ENCODE measurements around the gene TRIM46. TPM values are rescaled to one million over a fixed set of nuclear protein-coding genes. Genes with fewer than 3 reads are reported as not detected.
A peak's percentile ranks its signal among the peaks of the same experiment; 100 is the strongest.
"Not testable (repeated sequence)": the region's sequence is repeated elsewhere in the genome, so short reads cannot be mapped to it uniquely, and the experiment has no call there.

The TRIM46 gene
- total RNA-seq, 2 donors from 2014 or later, result 3.6 to 9.3 TPM

DNA sequence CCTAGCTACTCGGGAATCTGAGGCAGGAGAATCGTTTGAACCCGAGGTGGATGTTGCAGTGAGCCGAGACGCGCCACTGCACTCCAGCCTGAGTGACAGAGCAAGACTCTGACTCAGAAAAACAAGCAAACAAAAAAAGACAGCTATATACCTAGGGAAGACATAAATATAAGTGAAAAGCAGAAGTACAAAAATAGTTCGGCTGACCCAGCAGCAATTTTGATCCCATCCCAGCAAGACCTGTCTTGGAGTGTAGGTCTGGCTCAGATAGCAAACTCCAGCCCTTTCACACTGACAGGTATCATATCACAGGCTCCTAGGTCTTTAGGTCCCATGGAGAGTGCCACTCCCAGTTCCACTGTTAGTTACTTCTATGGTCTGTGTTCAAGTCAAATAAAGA is 49.4 kb downstream of the TRIM46 start:
- DNase-seq (ENCODE audit: low spot score) (no peak), ATAC-seq (no peak)
- Mint-ChIP-seq H3K36me3 (no peaks in the 10 kb centered on the region), H3K27ac (no peak overlapping the region), H3K4me3 (no peak overlapping the region), H3K27me3 (no peaks in the 10 kb centered on the region), H3K9me3 (peaks cover 2% of the 10 kb centered on the region), H3K4me1 (ENCODE audit: low read depth in 2 of 2) (peaks cover 37 to 40% of the 10 kb centered on the region in 2 donors)

DNA sequence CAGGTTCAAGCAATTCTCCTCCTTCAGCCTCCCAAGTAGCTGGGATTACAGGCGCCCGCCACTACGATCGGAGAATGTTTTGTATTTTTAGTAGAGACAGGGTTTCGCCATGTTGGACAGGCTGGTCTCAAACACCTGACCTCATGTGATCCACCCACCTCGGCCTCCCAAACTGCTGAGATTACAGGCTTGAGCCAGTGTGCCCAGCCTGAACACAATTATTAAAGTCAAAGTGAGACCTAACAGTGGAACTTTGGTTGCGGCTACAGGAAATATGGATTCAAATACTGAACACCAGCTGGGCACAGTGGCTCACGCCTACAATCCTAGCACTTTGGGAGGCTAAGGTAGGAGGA is 51.7 kb downstream of the TRIM46 start:
- not testable (repeated sequence) for H3K9me3 Mint-ChIP-seq; H3K27me3 Mint-ChIP-seq; ATAC-seq; H3K36me3 Mint-ChIP-seq; DNase-seq (ENCODE audit: low spot score)
- peak overlapping the region; percentile 98 for H3K4me3 Mint-ChIP-seq
- peak overlapping the region in 1 of 2 donors; percentile 94 for H3K27ac Mint-ChIP-seq
- H3K4me1 Mint-ChIP-seq (ENCODE audit: low read depth in 2 of 2), result peaks cover 26 to 27% of the 10 kb centered on the region in 2 donors

DNA sequence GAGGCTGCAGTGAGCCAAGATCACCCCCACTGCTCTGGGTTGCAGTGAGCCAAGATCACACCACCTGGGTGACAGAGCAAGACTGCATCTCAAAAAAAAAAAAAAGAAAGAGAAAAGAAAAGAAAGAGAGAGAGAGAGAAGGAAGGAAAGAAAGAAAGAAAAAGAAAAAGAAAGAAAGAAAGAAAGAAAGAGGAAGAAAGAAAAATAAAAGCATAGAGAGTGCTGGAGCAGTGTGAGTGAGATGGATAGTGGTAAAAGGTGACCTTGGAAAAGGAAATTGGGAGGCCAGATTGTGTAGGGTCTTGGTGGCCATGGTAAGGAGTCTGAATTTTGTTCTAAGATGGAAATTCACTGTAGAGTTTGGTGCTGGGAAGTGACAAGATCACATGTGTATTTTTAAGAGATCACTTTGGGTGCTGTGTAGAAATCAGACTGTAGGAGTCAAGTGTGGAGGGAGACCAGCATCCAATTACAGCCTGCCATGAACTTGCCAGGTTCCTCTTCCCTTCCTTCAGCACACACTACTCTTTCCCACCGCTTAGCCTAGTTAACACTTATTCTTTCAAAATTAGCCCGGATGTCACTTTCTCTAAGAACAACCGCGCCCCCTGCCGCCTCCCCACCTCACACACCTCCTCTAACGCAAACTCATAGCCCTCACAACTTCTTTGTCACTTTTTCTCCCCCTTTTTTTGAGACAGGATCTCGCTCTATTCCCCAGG is 52.7 kb downstream of the TRIM46 start:
- no peaks in the 10 kb centered on the region for H3K27me3 Mint-ChIP-seq
- no peaks in the 10 kb centered on the region for H3K36me3 Mint-ChIP-seq
- no peaks in the 10 kb centered on the region for H3K9me3 Mint-ChIP-seq
- ATAC-seq, result peak; percentile 56 to 61
- peaks cover 23 to 27% of the 10 kb centered on the region in 2 donors for H3K4me1 Mint-ChIP-seq (ENCODE audit: low read depth in 2 of 2)
- peak overlapping the region; percentile 98 for H3K4me3 Mint-ChIP-seq
- H3K27ac Mint-ChIP-seq, result peak overlapping the region; percentile 91 to 94
- DNase-seq (ENCODE audit: low spot score), result peak; percentile 75

DNA sequence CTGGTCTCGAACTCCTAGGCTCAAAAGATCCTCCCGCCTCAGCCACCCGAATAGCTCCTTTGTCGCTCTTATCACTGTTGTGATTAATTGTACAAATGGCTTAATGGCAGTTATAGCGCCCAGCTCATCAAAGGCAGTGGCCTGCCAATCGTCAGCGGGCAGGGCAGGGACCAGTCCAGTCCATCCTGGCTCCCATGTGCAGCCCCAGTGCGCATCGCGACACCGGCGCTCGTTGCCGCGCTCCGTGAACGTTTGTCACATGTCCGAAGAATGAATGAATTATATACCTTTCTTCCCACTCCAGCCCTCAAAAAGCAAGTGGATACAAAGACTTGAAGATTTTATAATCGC is 53.2 kb downstream of the TRIM46 start:
- H3K4me1 Mint-ChIP-seq (ENCODE audit: low read depth in 2 of 2), result peaks cover 23 to 27% of the 10 kb centered on the region in 2 donors

DNA sequence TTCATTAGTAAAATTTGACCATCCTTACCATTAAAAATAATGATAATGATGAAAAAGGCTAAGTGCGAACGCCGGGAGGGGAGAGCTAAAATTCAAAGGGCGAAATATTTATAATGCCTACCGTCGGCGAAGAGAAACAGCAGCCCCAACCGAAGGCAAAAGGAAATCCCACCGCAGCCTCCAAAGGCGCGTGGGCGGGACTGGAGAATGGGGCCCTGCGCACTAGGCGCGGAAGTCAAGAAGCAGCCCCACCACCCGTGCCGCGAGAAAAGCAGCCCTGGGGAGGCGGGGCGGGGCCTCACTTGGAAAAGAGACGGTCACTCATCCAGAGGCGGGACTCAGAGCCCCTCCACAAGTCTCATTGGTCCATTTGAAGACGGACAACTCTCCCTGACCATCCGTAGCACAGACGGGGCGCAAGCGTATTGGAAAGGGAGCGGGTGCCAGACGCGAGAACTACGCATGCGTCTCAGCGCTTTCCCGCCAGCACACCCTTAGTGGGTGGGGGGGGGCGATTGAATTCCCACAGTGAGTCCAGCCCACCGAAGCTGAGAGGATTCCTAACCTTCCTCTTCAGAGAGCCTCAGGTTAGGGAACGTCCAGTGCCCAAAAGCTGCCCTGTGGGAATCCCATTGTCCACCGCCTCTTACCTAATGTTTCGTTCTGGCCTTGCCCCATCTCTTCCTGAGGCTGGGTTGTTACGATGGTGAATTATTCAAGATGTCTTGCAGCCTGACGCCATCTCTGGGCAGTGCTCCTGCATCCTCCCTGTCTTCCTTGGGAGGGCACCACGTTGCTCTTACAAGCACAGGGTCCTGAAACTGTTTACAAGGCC is 53.8 kb downstream of the TRIM46 start:
- DNase-seq (ENCODE audit: low spot score) (peak; percentile 99), ATAC-seq (peak; percentile 98 to 99)
- Mint-ChIP-seq H3K4me1 (ENCODE audit: low read depth in 2 of 2) (peaks cover 23 to 27% of the 10 kb centered on the region in 2 donors), H3K4me3 (peak overlapping the region; percentile 98), H3K27ac (peak overlapping the region; percentile 91 to 94), H3K9me3 (no peaks in the 10 kb centered on the region), H3K36me3 (no peaks in the 10 kb centered on the region), H3K27me3 (no peaks in the 10 kb centered on the region)

More for the DNA sequence above, 53.2 kb downstream of the TRIM46 start:
- H3K27me3 Mint-ChIP-seq, result no peaks in the 10 kb centered on the region
- no peaks in the 10 kb centered on the region for H3K36me3 Mint-ChIP-seq
- DNase-seq (ENCODE audit: low spot score) (no peak), ATAC-seq (peak; percentile 45 to 52)
- H3K27ac Mint-ChIP-seq, result peak overlapping the region; percentile 91 to 94
- no peaks in the 10 kb centered on the region for H3K9me3 Mint-ChIP-seq
- peak overlapping the region; percentile 98 for H3K4me3 Mint-ChIP-seq

DNA sequence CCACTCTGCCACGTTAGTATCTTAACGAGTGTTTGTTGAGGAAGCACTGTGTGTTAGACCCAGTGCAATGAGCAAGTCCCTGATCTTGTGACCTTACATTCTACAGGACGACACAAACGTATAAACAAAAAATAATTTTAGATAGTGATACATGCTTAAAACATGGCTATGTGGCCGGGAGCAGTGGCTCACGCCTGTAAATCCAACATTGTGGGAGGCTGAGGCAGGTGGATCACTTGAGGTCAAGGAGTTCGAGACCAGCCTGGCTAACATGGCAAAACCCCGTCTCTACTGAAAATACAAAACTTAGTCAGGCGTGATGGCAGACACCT is 54.4 kb downstream of the TRIM46 start:
- H3K4me3 Mint-ChIP-seq, result peak overlapping the region; percentile 98
- no peaks in the 10 kb centered on the region for H3K9me3 Mint-ChIP-seq
- H3K27ac Mint-ChIP-seq, result peak overlapping the region; percentile 91 to 94
- H3K4me1 Mint-ChIP-seq (ENCODE audit: low read depth in 2 of 2), result peaks cover 23 to 27% of the 10 kb centered on the region in 2 donors
- ATAC-seq (no peak), DNase-seq (ENCODE audit: low spot score) (no peak)
- H3K27me3 Mint-ChIP-seq, result no peaks in the 10 kb centered on the region
- H3K36me3 Mint-ChIP-seq, result no peaks in the 10 kb centered on the region

DNA sequence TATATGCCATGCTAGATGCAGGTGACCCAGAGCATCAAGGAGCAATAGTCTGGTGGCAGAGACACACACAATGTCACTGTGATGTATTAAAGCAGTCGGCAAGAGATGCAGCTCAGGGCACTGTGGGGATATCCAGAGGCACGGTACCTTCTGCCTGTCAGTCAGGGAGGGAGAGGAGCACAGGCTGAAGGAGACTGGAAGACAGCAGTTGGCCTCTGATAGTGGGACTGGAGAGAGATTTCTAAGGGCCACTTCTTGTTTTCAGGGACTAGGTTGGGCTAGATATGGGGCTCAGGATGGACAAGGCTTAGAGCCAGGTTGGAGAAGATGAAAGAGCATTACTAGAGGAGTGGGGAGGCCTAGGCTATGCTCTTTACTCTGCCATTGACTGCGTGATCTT is 57.7 kb downstream of the TRIM46 start:
- not testable (repeated sequence) for H3K27me3 Mint-ChIP-seq; H3K4me3 Mint-ChIP-seq; H3K36me3 Mint-ChIP-seq; ATAC-seq; H3K9me3 Mint-ChIP-seq; DNase-seq (ENCODE audit: low spot score)
- Mint-ChIP-seq H3K27ac (peak overlapping the region in 1 of 2 donors; percentile 20), H3K4me1 (ENCODE audit: low read depth in 2 of 2) (peaks cover 20 to 28% of the 10 kb centered on the region in 2 donors)

DNA sequence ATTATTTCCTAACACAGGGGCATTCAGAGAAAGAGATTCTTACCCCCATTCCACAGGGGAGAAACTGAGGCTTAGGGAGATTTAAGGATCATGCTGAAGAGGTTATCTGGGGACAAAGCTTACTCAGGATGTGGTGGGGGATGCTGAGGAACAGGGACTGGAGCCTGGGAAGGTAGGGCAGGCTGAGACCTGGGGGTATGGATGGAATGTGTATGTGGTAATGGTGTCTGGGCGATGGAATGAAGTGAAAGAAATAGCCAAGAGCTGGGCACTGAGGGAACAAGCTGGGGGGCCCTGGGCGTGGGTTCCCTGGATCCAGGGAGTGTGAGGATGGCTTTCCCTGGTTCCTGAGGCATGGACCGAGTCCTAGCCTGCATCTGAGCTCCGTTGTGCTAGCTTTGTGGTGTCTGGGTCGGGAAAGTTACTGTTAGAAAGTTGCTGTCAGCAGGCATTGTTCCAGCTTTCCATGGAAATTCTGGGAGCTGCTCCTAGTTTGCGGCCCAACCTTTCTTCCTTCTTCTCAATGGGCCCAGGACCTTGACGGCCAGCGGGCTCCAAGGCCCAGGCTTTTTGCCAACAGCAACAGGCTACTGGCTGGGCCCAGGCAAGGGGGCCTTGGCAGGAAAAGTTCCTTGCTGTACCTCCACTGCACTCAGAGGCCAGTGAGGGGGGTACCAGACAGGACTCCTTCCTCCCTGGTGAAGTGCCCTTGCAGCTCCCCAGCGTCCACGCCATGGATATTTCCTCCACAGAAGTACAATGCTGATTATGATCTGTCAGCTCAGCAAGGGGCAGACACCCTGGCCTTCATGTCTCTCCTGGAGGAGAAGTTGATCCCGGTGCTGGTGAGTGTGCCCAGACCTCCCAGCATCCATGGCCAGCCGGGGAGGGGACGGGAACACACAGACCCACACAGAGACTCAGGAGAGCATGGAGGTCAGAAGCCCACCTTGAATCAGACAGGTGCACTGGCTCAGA is 58.6 kb downstream of the TRIM46 start:
- not testable (repeated sequence) for H3K36me3 Mint-ChIP-seq; H3K27ac Mint-ChIP-seq; H3K9me3 Mint-ChIP-seq; ATAC-seq; DNase-seq (ENCODE audit: low spot score); H3K4me3 Mint-ChIP-seq; H3K27me3 Mint-ChIP-seq
- peaks cover 19 to 23% of the 10 kb centered on the region in 2 donors for H3K4me1 Mint-ChIP-seq (ENCODE audit: low read depth in 2 of 2)

DNA sequence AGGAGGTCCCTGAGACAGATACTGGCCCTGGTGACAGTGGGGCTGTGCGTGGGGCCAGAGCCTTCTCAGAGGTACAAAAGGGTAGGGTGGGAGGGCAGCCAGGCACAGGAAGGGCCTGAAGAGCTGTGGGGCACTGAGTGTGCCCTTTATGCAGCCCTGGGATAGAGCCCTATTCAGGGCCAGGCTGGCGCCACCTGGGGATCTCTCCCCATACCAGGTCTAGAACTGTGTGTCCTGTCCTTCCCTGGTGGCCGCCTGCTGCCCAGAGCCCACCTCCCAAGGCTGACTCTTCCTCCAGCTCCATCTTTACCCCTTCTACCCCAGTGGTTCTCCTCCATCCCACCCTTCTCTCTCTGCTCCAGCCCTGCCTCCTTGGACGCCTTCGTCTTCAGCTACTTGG is 59.9 kb downstream of the TRIM46 start:
- not testable (repeated sequence) for H3K27ac Mint-ChIP-seq; H3K27me3 Mint-ChIP-seq; H3K9me3 Mint-ChIP-seq; H3K4me3 Mint-ChIP-seq; H3K36me3 Mint-ChIP-seq; ATAC-seq; DNase-seq (ENCODE audit: low spot score)
- peaks cover 12 to 15% of the 10 kb centered on the region in 2 donors for H3K4me1 Mint-ChIP-seq (ENCODE audit: low read depth in 2 of 2)

Other genes starting within 250 kb of the TRIM46 start
- 10 to 100 TPM; 28.8 to 53.9 TPM for gene PMVK, start 237.1 kb upstream of the TRIM46 start, total RNA-seq
- gene PBXIP1, start 217.8 kb upstream of the TRIM46 start, total RNA-seq, result 10 to 100 TPM; 28.9 to 40.7 TPM
- gene PYGO2, start 212.1 kb upstream of the TRIM46 start, total RNA-seq, result 10 to 100 TPM; 27.4 to 36.0 TPM
- 10 to 100 TPM; 72.3 to 72.7 TPM for gene SHC1, start 203.1 kb upstream of the TRIM46 start, total RNA-seq
- 10 to 100 TPM; 52.4 to 72.9 TPM for gene CKS1B, start 199.2 kb upstream of the TRIM46 start, total RNA-seq
- gene FLAD1, start 190.5 kb upstream of the TRIM46 start, total RNA-seq, result 10 to 100 TPM; 53.1 to 84.2 TPM
- gene LENEP, start 180.3 kb upstream of the TRIM46 start, total RNA-seq, result 1 to 10 TPM in 1 of 2 donors, under 1 TPM in 1; 0.48 to 4.3 TPM
- gene ZBTB7B, start 171.0 kb upstream of the TRIM46 start, total RNA-seq, result 100 to 1,000 TPM in 1 of 2 donors, 10 to 100 TPM in 1; 78.4 to 107 TPM
- under 1 TPM in 1 of 2 donors, not detected in 1; 0.57 TPM for gene DCST2, start 140.1 kb upstream of the TRIM46 start, total RNA-seq
- not detected for gene DCST1, start 140.0 kb upstream of the TRIM46 start, total RNA-seq
- gene ADAM15, start 122.5 kb upstream of the TRIM46 start, total RNA-seq, result 100 to 1,000 TPM in 1 of 2 donors, 10 to 100 TPM in 1; 42.1 to 107 TPM
- gene EFNA4, start 110.1 kb upstream of the TRIM46 start, total RNA-seq, result 1 to 10 TPM; 1.7 to 4.7 TPM
- 1 to 10 TPM in 1 of 2 donors, not detected in 1; 1.2 TPM for gene EFNA3, start 95.0 kb upstream of the TRIM46 start, total RNA-seq
- gene EFNA1, start 46.0 kb upstream of the TRIM46 start, total RNA-seq, result not detected
- gene SLC50A1, start 38.0 kb upstream of the TRIM46 start, total RNA-seq, result 10 to 100 TPM; 28.8 to 36.3 TPM
- 10 to 100 TPM; 26.0 to 31.1 TPM for gene DPM3, start 33.3 kb upstream of the TRIM46 start, total RNA-seq
- 100 to 1,000 TPM; 149 to 223 TPM for gene KRTCAP2, start 545 bp upstream of the TRIM46 start, total RNA-seq
- gene THBS3, start 34.0 kb downstream of the TRIM46 start, total RNA-seq, result 1 to 10 TPM; 4.1 to 9.4 TPM
- 10 to 100 TPM; 42.6 to 53.0 TPM for gene MTX1, start 34.8 kb downstream of the TRIM46 start, total RNA-seq
- 10 to 100 TPM; 12.3 to 38.0 TPM for gene ENTREP3, start 81.6 kb downstream of the TRIM46 start, total RNA-seq
- 100 to 1,000 TPM; 134 to 169 TPM for gene SCAMP3, start 88.5 kb downstream of the TRIM46 start, total RNA-seq
- 100 to 1,000 TPM in 1 of 2 donors, 10 to 100 TPM in 1; 77.1 to 117 TPM for gene CLK2, start 99.7 kb downstream of the TRIM46 start, total RNA-seq
- 1 to 10 TPM; 2.0 to 4.7 TPM for gene HCN3, start 103.6 kb downstream of the TRIM46 start, total RNA-seq
- not detected for gene PKLR, start 127.6 kb downstream of the TRIM46 start, total RNA-seq
- gene FDPS, start 135.0 kb downstream of the TRIM46 start, total RNA-seq, result 100 to 1,000 TPM; 251 to 386 TPM
- 10 to 100 TPM; 26.2 to 40.1 TPM for gene RUSC1, start 147.0 kb downstream of the TRIM46 start, total RNA-seq